Urothelium cell line (cell line): ENCODE measurements around the gene STOM.
"Not testable (repeated sequence)": the region's sequence is repeated elsewhere in the genome, so short reads cannot be mapped to it uniquely, and the experiment has no call there.

Source experiments
- DNase-seq: peaks from one replicate; pipeline ENCODE4 v3.0.0; 2011; ENCODE audit warnings: low spot score, mixed read lengths
- FAIRE-seq: peaks from 2 replicates; lab custom pipeline; 2011; peaks lifted over from hg19 to GRCh38; lab: Jason Lieb, UNC

The STOM gene

DNA sequence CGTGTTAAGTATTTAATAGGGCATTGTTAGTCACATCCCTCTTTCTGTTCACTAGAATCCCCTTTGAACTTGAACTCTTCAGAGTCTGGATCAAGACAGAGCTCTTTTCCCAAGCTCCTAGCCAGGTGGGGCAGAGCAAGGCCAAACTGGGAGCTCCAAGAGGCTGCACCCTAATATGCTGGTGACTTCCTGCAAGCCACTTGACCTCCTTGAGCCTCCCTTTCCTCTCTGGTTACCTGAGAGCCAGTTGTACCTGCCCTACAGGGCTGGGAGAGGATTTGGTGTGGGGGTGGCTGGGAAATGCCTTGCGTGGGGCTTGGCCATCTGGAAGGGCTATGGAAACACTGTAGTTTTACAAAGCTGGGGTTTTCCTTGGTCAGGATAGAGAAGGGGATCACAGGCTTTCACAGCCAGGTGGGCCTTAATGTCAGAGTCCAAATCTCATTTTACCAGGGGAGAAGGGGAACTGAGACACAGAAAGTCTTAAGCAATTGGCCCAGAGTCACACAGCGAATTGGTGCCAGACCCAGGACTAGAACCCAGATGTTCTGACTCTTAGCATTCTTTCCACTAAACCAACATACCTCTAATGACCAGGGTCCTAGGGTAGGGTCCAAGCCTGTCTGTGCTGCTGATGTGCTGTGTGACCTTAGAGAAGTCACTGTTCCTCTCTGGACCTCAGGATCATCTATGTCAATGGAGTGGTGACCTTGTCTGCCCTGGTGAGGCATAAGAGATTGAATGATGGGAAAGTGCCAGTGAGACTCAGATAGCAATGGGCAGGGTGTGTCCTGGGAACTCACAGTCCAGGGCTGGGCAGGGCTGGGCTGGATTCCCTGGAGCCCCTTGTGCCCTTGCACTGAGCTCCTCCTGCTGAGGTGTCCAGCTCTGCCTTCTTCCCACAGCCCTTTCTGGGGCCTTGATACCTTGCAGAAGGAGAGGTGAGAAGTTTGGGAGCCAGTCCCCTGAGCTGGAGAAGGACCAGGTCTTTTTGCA, 66.3 kb downstream of the STOM start:
- FAIRE-seq (no peak), DNase-seq (no peak)

DNA sequence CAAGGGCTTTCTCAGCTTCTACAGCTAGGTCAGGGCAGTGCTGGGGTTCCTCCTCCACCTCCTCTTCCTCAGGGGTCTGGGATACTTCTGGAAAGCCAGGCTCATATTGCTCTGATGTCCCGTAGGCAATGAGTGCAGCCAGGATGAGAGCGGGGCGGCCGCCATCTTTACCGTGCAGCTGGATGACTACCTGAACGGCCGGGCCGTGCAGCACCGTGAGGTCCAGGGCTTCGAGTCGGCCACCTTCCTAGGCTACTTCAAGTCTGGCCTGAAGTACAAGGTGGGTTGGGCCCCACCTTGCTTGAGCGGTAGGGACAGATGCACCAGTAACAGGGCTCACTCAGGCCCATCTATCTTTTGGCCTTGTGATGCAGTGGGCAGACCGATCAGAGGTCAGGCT, 67.3 kb downstream of the STOM start:
- FAIRE-seq = no peak

DNA sequence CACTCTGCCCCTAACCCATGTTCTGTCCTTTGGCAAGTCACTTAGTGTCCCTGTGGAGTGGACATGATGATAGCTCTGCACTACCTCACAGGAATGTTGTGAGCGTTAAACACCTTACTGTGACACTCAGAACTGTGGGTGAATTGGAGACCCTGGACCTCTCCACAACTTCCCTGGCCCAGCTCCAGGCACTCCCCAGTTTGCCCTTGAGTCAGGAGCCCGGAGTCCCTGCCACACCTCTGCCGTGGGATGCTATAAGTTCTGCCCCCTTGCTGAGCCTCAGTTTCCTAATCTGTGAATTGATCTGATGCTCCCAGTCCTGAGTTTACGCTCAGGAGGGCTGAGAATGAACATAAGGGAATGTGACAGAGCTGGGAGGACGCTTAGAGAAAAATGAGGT, 67.7 kb downstream of the STOM start:
- DNase-seq (no peak), FAIRE-seq (no peak)

More for the DNA sequence above, 67.3 kb downstream of the STOM start:
- no peak for DNase-seq

DNA sequence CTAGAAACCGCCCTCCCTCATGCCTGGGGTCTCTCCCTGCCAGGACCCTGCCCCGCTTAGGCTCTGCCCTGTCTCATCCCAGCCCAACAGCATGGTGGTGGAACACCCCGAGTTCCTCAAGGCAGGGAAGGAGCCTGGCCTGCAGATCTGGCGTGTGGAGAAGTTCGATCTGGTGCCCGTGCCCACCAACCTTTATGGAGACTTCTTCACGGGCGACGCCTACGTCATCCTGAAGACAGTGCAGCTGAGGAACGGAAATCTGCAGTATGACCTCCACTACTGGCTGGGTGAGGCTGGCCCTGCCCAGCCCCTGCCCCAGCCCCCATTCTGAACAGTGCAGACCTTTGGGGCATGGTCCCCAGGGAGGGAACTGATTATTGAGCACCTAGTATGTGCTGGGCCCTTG, 68.2 kb downstream of the STOM start:
- FAIRE-seq (no peak), DNase-seq (no peak)

DNA sequence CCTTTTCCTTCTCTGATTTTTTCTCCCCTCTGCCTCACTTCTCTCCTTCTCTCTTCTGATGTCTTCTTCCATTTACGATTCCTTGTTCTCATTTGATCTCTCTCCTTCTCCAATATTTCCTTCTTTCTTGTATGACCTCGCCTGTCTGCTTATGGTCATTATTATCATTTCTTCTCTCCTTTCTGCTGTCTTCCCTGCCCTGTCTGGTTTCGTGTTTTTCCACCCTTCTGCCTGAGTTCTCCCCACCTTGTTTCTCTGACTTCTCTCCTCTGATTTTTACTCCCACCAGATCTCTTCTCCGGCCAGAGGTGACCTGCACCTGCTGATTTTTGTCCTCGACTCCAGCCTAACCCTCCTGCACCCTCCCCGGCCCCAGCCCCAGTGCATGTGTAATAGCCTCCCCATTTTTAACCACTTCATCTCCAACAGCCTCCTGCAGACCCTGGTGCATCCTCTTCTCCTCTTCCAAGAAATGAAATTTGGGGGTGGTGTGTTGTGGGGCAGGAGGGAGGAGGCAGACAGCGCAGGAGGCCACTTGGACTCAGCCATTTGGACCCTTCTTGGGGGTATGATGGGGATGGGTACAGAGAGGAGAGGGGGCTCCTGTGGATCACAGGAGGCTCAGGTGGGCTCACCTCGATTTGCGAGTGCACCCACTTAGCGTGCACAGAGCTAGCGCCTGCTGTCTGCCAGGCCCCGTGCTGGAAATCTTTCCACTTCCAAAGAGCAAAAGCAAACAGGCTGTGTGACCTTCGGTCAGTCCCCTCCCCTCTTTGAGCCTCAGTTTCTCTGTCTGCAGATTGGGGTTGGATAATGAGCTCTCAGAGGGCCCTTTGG, 69.5 kb downstream of the STOM start:
- DNase-seq = no peak
- no peak for FAIRE-seq

DNA sequence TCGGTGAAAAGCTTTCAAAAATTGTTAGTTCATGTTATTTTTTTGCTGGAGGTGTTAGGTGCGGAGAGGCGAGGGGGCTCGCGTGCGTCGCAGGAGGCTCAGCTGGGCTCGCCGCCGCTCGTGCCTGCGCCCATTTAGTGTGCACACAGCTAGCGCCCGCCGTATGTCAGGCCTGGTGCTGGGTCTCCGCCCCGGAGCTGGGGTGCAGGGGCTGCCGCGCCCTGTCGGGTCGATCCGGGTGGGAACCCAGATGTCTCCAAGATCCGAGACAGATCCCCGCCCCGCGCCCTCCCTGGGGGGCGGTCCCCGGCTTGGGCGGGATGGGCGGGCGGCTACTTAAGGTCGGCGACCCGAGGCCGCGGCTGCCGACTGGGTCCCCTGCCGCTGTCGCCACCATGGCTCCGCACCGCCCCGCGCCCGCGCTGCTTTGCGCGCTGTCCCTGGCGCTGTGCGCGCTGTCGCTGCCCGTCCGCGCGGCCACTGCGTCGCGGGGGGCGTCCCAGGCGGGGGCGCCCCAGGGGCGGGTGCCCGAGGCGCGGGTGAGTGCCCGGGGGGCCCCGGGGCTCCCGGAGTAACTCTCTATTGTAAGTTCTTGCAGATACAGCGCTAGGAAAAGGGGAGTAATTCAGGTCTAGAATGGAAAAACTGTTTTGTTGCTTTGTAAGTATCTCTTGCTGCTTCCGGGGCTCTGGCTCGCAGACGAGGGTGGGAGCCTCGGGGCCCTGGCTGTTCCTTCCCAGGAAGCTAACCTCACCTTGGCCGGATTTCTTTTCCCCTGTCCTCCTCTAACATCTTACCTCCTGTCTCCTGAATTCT, 70.4 kb downstream of the STOM start:
- DNase-seq (no peak), FAIRE-seq (no peak)

DNA sequence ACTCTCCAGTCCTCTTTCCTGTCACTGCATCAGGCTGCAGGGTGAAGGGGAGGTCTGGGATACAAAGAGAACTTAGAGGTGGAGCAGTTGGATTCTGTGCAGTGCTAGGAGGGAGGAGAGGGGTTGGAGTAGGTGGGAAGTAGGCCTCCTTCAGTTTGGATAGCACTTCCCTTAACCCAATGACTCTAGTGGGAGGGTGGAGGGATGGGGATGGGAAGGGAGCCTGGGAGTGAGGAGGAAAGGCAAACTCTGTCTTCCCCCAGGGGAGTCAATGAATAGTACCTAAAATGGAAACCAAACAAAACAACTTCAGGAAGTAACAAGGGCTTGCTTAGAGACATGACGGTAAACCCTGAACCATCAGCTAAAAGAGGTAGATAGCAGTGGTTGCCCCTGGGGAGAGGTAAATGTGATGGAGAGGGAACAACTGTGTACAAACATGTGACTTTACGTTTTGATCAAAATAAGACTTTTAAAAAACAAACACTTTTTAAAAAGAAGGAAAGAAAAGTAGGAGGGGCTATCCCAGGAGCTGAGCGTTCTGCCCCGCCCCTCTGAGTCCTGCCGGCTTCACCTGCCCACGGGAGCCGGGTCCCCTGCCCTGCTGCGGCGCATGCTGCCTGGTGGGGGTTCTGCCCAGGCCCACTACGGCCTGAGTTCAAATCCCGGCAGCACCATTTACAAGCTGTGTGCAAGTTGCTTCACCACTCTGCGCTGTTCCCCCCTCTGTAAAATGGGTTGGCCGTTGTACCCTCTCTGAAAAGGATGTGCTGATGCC, 71.2 kb downstream of the STOM start:
- no peak for FAIRE-seq

DNA sequence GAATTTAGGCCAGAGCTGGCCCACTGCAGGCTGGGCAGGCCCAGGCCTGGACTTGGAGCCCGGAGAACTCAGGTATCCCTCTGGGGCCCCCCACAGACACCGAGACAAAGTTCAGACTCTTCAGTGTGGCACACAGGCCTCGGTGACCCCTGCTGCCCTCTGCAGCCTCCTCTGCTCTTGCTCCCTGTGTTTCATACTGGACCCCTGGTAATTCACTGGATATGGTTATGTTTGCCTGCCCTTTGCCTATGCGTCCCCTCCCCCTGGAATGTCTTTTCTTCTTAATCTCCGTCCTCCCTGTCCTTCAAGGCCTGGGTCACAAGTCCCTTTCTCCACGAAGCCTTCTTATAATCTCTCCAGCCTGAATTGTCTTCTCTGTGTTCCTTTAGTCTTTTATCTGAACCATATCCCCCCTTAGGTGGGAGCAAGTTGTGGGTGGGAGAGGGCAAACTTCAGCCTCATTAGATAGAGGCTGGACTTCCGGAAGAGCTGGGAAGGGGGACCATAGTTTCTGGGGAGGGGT, 72.0 kb downstream of the STOM start:
- FAIRE-seq (no peak), DNase-seq (no peak)

More for the DNA sequence above, 71.2 kb downstream of the STOM start:
- no peak for DNase-seq

DNA sequence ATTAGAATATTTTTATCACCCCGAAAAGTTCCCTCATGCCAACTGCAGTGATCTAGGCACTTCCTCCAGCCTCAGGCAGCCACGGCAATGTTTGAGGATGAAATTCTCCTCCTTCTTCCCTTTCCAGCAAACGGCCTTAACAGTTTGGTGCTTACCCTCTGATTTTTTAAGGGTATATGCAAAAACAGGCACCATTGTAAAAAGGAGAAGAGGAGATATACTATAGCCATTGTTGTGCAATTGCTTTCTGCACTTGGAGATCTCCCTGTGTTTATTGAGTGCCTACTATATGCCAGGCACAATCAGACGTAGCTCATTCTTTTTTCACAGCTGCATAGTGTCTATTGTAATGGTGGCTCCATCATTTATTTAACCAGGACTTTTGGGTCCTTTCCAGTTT, 72.7 kb downstream of the STOM start:
- DNase-seq (no peak), FAIRE-seq (no peak)

DNA sequence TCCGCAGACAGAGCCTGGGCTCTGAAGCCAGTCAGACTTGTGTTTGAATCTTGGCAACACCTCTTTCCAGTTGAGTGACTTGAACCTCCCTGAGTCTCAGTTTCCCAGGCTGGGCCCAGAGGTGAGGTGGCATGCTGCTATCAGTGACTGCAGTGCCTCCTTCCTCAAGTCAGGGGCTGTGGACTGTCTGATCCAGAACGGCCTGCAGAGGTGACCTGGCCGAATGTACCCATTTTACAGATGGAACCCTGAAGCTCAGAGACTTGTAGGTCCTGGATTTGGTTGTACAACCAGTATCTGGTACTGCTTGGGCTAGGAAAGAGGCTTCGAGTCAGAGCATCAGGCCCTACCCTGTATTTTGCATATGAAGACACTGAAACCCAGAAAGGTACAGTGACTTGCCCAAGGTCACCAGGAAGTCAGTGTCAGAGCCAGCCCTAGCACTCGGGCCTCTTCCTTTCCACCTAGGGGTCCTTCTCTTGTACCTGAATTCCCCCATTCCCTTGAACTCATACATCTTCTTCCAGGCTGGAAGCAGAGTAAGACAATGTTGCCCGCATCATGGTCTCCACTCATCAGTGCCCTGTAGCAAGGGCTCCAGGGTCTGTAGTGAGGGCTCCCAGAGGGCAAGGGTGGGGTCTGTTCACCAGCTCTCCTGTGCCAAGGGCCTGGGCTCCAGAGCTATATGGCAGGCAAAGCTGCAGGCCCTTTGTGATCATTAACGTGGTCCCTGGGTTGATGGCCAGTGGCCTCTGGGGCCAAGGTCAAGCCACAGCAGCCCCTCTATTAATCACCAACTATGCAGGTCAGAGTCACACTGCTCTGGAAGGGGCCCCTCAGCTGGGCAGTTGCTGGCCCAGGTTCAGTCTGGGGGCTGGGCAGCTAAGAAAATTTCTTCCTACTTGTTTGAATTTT, 73.6 kb downstream of the STOM start:
- FAIRE-seq = no peak
- DNase-seq = no peak

DNA sequence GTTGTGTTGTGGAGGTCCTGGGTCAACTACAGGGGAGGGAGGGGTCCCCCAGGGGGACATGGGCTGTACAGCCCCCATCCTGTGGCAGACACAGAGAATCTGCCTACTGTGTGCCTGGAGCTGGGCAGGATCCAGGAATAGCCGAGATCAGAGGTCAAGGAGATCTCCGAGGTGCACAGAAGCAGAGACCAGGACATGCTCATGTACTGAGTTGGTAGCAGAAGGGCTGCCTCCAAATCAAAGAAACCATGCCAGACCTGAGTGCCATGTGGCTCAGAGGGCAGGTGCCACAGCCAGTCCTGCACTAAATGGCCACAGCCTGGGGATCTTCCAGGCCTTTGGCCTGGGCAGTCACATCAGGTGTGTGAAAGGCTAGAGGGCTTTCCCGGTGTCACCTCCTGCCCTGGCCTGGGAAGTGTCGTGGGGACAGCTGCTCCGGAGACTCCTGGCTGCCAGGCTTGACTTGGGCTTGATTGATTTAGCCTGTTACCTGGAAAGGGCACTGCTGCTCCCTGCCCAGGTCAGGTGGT, 74.3 kb downstream of the STOM start:
- FAIRE-seq (no peak), DNase-seq (no peak)

DNA sequence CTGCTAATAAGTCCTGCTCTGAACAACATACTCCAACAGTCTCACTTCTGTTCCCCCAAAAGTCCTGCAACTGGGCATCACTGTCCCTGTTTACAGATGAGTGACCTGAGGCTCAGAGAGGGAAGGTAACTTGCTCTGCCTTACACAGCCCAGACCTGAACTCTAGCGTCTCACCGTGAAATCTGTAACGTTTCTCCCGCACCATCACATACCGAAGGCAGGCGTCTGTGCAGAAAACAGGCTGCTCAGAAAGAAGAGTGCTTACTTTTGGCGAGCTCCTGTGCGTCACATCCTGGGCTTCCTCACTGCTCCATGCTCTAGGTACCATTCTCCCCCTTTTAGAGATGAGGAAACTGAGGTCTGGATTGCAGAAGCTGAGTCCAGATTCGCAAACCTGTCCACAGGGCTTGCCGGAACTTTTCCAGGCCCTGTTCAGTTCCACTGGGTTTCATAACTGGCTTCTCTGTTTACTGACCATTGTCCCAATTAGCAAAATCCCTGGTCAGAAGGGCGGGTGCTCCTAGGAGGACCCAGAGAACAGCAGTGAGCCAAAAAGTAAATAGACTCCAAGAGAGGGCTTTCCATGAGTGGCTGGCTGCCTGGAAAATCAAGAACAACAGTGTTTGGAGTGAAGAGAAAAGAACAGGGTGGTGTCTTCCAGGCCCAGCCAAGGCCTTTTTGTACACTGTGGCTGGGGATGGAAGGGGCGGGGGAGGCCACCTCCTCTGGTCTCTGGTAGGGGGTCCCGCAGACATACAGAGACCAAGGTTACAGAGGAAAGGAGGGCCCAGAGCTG, 75.0 kb downstream of the STOM start:
- no peak for DNase-seq
- no peak for FAIRE-seq

DNA sequence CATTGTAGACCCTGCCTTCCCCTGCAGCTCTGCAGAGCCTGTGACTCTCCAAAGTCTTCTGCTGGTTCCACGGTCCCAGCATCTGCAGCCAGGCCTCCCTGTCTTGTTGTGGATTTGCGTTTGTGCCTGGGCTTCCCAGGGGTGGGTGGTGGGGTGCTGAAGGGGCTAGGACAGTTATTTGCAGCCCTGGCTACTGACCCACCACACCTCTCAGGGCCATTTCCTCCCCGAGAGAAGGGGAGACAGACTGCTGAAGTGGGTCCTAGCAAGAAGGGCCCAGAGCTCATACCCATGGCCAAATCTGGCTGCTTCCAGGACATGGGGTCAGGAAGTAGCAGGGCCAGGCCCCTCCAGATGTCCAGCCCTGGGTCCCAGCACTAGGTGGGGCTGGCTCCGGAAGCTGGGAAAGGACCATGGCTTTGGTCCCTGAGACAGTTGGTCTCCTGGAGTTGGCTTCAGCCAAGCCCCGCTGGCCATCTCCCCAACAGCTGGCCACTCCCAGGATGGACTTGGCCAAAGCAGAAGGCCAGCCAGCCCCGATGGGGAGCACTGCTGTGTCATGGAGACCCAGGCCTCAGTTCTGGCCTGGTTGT, 75.8 kb downstream of the STOM start:
- no peak for FAIRE-seq

DNA sequence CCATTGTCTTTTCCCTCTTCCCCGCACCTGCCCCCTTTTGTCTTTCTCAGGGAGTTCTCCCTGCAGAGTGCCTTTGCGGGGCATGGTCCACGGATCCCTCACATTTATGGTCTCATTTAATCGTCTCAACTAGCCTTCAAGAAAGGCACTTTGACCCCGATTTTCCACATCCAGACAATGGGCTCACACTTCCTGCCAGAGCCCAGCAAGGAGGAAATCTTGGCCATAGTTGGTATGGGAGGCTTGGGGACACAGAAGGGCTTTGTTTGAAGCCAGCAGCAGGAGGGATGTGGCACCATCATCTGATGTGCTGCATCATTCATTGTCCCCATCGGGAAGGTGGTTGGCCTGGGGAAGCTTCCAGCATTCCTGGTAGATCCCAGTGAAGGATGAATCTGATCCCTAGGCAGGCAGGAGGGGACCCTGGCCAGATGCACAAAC, 77.2 kb downstream of the STOM start:
- FAIRE-seq = no peak
- DNase-seq = no peak

More for the DNA sequence above, 75.8 kb downstream of the STOM start:
- DNase-seq = no peak

DNA sequence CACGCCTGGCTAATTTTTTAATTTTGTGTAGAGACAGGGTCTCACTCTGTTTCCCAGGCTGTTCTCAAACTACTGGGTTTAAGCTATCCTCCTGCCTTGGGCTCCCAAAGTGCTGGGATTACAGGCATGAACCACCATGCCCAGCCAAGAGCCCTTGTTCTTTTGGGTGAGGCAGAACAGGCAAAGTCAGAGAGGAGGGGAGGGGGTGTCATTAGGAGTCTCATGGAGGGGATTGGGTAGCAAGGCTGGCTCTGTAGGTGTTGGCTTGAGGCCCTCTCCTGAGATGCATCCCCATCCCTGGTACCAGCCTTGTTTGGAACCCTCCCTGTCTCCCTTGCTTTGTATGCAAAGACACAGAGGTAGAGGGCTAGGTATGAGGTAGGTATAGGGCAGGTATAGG, 78.0 kb downstream of the STOM start:
- FAIRE-seq = no peak

DNA sequence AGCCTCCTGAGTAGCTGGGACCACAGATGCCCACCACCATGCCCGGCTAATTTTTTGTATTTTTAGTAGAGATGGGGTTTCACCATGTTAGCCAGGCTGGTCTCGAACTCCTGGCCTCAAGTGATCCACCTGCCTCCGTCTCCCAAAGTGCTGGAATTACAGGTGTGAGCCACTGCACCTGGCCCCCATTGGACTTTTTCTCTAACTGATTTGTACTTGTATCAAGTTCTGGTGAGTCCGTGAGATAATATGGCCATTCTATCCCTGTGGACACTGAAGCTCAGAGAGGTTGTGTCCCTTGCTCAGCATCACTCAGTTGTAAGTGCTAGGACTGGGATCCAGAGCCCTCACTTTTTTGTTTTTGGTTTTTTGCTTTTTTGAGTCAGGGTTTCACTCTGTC, 78.5 kb downstream of the STOM start:
- FAIRE-seq, DNase-seq: not testable (repeated sequence)

More for the DNA sequence above, 78.0 kb downstream of the STOM start:
- no peak for DNase-seq

DNA sequence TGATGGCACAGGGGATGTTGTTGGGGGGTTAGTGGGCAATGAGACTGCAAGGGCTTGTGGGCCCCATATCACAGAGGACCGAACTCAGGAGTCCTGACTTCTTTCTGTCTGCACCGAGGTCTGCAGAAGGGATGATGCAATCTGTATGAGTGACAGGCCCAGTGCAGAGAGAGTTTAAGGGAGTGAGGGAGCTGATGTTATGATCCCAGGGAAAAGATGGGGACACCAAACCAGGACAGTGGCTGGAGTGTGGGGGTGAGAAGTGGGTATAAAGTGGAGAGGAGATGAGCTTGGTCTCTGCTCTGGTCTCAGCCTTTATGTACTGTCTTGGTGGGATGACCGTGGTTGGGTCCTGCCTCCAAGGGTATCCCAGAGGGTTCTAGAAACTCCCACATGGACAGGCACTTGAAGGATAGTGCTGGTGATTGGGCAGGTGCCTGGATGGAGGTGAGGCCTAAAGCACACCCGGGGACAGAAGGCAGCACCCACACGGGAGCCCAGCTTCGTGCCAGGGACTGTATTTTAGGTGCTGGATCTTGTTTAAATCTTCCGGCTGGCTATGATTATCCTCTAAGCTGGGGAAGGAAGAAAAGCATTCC, 80.2 kb downstream of the STOM start:
- DNase-seq = no peak

More for the DNA sequence above, 80.2 kb downstream of the STOM start:
- FAIRE-seq = no peak
